Bronchus fibroblast of lung (primary cell): ENCODE results near the gene TGIF1. TPM values are rescaled to one million over a fixed set of nuclear protein-coding genes. Genes with fewer than 3 reads are reported as not detected.

Source experiments
- total RNA-seq: library from RNA; depleted of rRNA; stranded (reverse); fragments of >200 nt; gene quantifications from 2 replicates; pipeline ENCODE4 v1.2.3, GENCODE V29; 2015

Gene TGIF1
- total RNA-seq = 87.4 and 93.4 TPM in 2 replicates

GRCh38 chr18:3450012-3450798 lies at the start of gene TGIF1:
TSS of gene TGIF1 (plus strand) at chr18:3450172. CDS start at chr18:3450490, 318 bp downstream.

Other genes starting within 250 kb of the TGIF1 start
- gene MYOM1, start 230.2 kb upstream of the TGIF1 start, total RNA-seq = 0.15 TPM in 1 of 2 replicates, not detected in the other
- gene MYL12A, start 202.4 kb upstream of the TGIF1 start, total RNA-seq = 643 and 646 TPM in 2 replicates
- gene MYL12B, start 188.0 kb upstream of the TGIF1 start, total RNA-seq = 326 and 327 TPM in 2 replicates